Choroid plexus epithelial cell (primary cell): ENCODE data around the gene LOXL1.

Source experiments
- DNase-seq: peaks from one replicate; pipeline ENCODE4 v3.0.0-alpha.2; 2010; ENCODE audit warnings: low read depth
- H3K4me3 ChIP-seq: 2 replicates; pipeline ENCODE4 v1.5.1; 2011; ENCODE audit warnings: low read depth, mild to moderate bottlenecking, control low read depth, low read length, moderate library complexity
- CTCF ChIP-seq: conservative IDR thresholded peaks from 2 replicates; pipeline ENCODE4 v1.5.1; 2011; ENCODE audit warnings: low read depth, mild to moderate bottlenecking, control low read depth, inconsistent platforms, low read length, moderate library complexity

The LOXL1 gene

GRCh38 chr15:73993211-73993994 is 67.1 kb downstream of the LOXL1 start:
- TF ChIP-seq CTCF = no peak
- no peak for DNase-seq
- H3K4me3 ChIP-seq = no peak overlapping the region

- peak; percentile 97 for DNase-seq
- no peak for TF ChIP-seq CTCF
- H3K4me3 ChIP-seq = peak within 1 kb of the TSS; percentile 93
Observed at GRCh38 chr15:73994413-73994883, 68.2 kb downstream of the LOXL1 start, which contains the start of gene PML. PML (plus strand) TSS chr15:73994716; CDS start chr15:73994813, 97 bp downstream.

- DNase-seq = no peak
- TF ChIP-seq CTCF = no peak
- peak overlapping the region; percentile 93 for H3K4me3 ChIP-seq
Observed at GRCh38 chr15:73994912-73995622, 68.8 kb downstream of the LOXL1 start.

GRCh38 chr15:73996267-73996666 is 70.0 kb downstream of the LOXL1 start:
- TF ChIP-seq CTCF = no peak
- peak overlapping the region; percentile 93 for H3K4me3 ChIP-seq
- DNase-seq = no peak

- peak; percentile 72 for DNase-seq
- peak overlapping the region; percentile 93 for H3K4me3 ChIP-seq
- TF ChIP-seq CTCF = no peak
Observed at GRCh38 chr15:73996939-73997338, 70.7 kb downstream of the LOXL1 start.

- no peak for TF ChIP-seq CTCF
- no peak overlapping the region for H3K4me3 ChIP-seq
- no peak for DNase-seq
Observed at GRCh38 chr15:73997986-73998385, 71.7 kb downstream of the LOXL1 start.
